ENCODE results near the gene SINHCAF. TPM values are rescaled to one million over a fixed set of nuclear protein-coding genes. Genes with fewer than 3 reads are reported as not detected.
A peak's percentile ranks its signal among the peaks of the same experiment; 100 is the strongest.

Gene SINHCAF
- total RNA-seq, 1 experiment from 2014 or later, result 179 TPM

- H3K4me2 ChIP-seq (ENCODE audit: low read length), result no peak overlapping the region
- H4K20me1 ChIP-seq (ENCODE audit: insufficient read depth), result no peaks in the 10 kb centered on the region
- H3K36me3 ChIP-seq (ENCODE audit: control insufficient read depth in 1 of 2, insufficient read depth in 2 of 2, low read length in 2 of 2), result no peaks in the 10 kb centered on the region
- no peak overlapping the region for H2AFZ ChIP-seq (ENCODE audit: low read depth, low read length, poor library complexity, severe bottlenecking)
- intact Hi-C loops (cut with micrococcal nuclease), result no loop called here
- ATAC-seq (no peak), DNase-seq (ENCODE audit: low read depth, low spot score) (no peak)
- no peaks in the 10 kb centered on the region for H3K27me3 ChIP-seq (ENCODE audit: insufficient read depth, low read length)
- H3K9me3 ChIP-seq (ENCODE audit: control insufficient read depth in 1 of 2, insufficient read depth in 1 of 2, low read depth in 1 of 2, low read length in 2 of 2), result no peaks in the 10 kb centered on the region
- peaks cover 0 to 11% of the 10 kb centered on the region in 2 experiments; a peak in 1 of 4 replicates for H3K4me1 ChIP-seq (ENCODE audit: control insufficient read depth in 1 of 2, insufficient read depth in 2 of 2, low read length in 2 of 2)
- no peak overlapping the region for H3K9ac ChIP-seq (ENCODE audit: low read length)
- no TSS peak for BruUV-seq (replicated peaks)
- no peaks in the 10 kb centered on the region for H3K9me2 ChIP-seq (ENCODE audit: insufficient read depth)
- ChIA-PET POLR2A (no interaction called here), RAD21 (ENCODE audit: low non-redundant PET in 1 of 2, low total read pairs in 2 of 2, uncharacterized antibody in 2 of 2, unreplicated experiment in 2 of 2) (interaction anchor here in 1 of 2 experiments (0.6 kb wide), 1 partner anchor 381 kb away, joined by 4 read pairs; no protein-coding TSS in a partner anchor), CTCF (no interaction called here)
- H3K27ac ChIP-seq (ENCODE audit: low read depth, low read length), result no peak overlapping the region
- TF ChIP-seq EZH2 (IDR thresholded peaks at IDR 0.05) (no peak), EZH2phosphoT487 (IDR thresholded peaks at IDR 0.05; ENCODE audit: borderline replicate concordance) (no peak), POLR2AphosphoS5 (IDR thresholded peaks at IDR 0.05; ENCODE audit: low read depth, low read length) (no peak)
- TF ChIP-seq, protein P1, sequence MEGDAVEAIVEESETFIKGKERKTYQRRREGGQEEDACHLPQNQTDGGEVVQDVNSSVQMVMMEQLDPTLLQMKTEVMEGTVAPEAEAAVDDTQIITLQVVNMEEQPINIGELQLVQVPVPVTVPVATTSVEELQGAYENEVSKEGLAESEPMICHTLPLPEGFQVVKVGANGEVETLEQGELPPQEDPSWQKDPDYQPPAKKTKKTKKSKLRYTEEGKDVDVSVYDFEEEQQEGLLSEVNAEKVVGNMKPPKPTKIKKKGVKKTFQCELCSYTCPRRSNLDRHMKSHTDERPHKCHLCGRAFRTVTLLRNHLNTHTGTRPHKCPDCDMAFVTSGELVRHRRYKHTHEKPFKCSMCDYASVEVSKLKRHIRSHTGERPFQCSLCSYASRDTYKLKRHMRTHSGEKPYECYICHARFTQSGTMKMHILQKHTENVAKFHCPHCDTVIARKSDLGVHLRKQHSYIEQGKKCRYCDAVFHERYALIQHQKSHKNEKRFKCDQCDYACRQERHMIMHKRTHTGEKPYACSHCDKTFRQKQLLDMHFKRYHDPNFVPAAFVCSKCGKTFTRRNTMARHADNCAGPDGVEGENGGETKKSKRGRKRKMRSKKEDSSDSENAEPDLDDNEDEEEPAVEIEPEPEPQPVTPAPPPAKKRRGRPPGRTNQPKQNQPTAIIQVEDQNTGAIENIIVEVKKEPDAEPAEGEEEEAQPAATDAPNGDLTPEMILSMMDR (IDR thresholded peaks at IDR 0.05 in 2 of 3, conservative IDR thresholded peaks at IDR 0.05 in 1 of 3; ENCODE audit: borderline replicate concordance in 1 of 3, insufficient read depth in 1 of 3, low read depth in 2 of 3, low read length in 2 of 3), result 0 out of 6 replicates have a peak, but pooled peaks of 1 of the 3 experiments have one; percentile 10
- no peak overlapping the region for H3K4me3 ChIP-seq (replicated peaks in 1 of 2; ENCODE audit: low read depth in 1 of 2, low read length in 2 of 2)
- H3K79me2 ChIP-seq (ENCODE audit: insufficient read depth, low read length), result no peaks in the 10 kb centered on the region
Observed at GRCh38 chr12:31231611-31232360, 94.2 kb downstream of the SINHCAF start.

Data from HCT116 (cell line).